Measurements from ENCODE around the gene MAGEA11.
"Not testable (repeated sequence)": the region's sequence is repeated elsewhere in the genome, so short reads cannot be mapped to it uniquely, and the experiment has no call there.

Gene MAGEA11

GRCh38 chrX:149711545-149712236, at the start of gene MAGEA11:
Gene MAGEA11, plus strand, starts transcription at chrX:149712060. Its CDS starts 1,100 bp downstream, at chrX:149713160.
- TF ChIP-seq, protein P1, sequence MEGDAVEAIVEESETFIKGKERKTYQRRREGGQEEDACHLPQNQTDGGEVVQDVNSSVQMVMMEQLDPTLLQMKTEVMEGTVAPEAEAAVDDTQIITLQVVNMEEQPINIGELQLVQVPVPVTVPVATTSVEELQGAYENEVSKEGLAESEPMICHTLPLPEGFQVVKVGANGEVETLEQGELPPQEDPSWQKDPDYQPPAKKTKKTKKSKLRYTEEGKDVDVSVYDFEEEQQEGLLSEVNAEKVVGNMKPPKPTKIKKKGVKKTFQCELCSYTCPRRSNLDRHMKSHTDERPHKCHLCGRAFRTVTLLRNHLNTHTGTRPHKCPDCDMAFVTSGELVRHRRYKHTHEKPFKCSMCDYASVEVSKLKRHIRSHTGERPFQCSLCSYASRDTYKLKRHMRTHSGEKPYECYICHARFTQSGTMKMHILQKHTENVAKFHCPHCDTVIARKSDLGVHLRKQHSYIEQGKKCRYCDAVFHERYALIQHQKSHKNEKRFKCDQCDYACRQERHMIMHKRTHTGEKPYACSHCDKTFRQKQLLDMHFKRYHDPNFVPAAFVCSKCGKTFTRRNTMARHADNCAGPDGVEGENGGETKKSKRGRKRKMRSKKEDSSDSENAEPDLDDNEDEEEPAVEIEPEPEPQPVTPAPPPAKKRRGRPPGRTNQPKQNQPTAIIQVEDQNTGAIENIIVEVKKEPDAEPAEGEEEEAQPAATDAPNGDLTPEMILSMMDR (conservative IDR thresholded peaks at IDR 0.05; ENCODE audit: control insufficient read depth, insufficient read depth, low read depth, low read length), result no peak
- DNase-seq (ENCODE audit: low read depth), result no peak
- H3K4me3 ChIP-seq (ENCODE audit: control insufficient read depth, low read depth, low read length), result no peak within 1 kb of the TSS

GRCh38 chrX:149675088-149675487, 36.8 kb upstream of the MAGEA11 start:
- not testable (repeated sequence) for DNase-seq (ENCODE audit: low read depth); H3K4me3 ChIP-seq (ENCODE audit: control insufficient read depth, low read depth, low read length)

DNA sequence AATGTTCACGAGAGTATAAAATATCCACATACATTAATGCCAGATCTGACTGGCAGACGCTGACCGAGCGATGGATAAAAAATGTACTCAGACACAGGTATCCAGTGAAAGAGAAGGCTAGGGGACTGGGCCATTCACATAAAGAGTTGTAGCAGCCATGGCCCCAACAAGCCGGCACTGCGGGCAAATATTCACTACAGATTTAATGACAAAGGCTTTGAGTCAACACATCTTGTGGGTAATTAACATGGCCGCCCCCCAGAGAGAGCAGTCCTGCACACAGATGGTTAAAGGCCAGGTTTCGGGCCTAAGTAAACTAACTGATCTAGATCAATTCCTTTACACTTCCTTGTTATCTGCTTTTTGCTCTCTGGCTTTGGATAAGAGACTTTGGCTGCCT, 36.3 kb upstream of the MAGEA11 start:
- not testable (repeated sequence) for DNase-seq (ENCODE audit: low read depth); H3K4me3 ChIP-seq (ENCODE audit: control insufficient read depth, low read depth, low read length)

DNA sequence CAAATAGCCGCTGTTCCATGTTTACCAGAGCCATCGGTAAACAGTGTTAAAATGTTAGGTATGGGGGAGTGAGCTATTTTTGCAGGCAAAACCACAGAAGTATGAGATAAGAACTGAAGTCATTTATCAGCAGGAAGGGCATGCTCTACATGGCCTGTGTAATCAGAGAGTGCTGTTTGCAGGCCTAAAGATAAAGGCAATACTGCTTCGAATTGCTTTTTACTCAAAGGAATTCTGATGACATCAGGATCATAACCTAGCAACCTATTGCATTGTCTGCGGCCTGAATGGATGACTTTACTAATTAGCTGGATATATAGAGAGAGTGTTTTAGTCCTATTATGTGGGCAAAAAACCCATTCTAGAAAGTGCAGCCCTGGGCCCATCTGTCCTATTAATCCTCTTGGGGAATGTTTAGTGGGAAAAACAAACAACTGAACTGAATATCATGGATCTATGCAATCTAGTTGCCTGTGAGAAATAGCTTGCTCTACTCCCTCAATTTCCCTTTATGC, 32.6 kb upstream of the MAGEA11 start:
- DNase-seq (ENCODE audit: low read depth); H3K4me3 ChIP-seq (ENCODE audit: control insufficient read depth, low read depth, low read length): not testable (repeated sequence)

DNA sequence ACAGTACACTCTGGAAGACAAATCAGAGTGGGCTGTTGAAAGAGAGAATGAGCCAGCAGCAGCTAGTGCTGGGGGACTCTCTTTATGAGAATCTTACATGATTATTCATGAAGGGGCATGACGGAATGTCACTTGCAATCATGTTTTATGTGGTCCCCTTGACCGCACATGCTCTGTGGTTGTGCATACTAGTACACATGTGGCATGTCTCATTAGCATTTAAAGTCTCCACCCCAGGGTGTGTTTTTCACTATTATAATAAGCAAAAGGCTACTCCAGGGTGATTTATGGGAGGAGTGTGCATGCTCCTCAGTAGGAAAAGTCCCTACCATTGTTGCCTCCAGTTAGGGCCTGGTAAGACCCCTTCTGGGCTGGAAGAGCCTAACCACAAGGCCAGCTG, 30.7 kb upstream of the MAGEA11 start:
- H3K4me3 ChIP-seq (ENCODE audit: control insufficient read depth, low read depth, low read length), result no peak overlapping the region
- TF ChIP-seq, protein P1 (conservative IDR thresholded peaks at IDR 0.05; ENCODE audit: control insufficient read depth, insufficient read depth, low read depth, low read length), result no peak
- DNase-seq (ENCODE audit: low read depth), result no peak

- TF ChIP-seq, protein P1 (conservative IDR thresholded peaks at IDR 0.05; ENCODE audit: control insufficient read depth, insufficient read depth, low read depth, low read length), result no peak
- DNase-seq (ENCODE audit: low read depth), result no peak
- H3K4me3 ChIP-seq (ENCODE audit: control insufficient read depth, low read depth, low read length), result no peak overlapping the region
Observed at GRCh38 chrX:149682031-149682430, 29.8 kb upstream of the MAGEA11 start.

DNA sequence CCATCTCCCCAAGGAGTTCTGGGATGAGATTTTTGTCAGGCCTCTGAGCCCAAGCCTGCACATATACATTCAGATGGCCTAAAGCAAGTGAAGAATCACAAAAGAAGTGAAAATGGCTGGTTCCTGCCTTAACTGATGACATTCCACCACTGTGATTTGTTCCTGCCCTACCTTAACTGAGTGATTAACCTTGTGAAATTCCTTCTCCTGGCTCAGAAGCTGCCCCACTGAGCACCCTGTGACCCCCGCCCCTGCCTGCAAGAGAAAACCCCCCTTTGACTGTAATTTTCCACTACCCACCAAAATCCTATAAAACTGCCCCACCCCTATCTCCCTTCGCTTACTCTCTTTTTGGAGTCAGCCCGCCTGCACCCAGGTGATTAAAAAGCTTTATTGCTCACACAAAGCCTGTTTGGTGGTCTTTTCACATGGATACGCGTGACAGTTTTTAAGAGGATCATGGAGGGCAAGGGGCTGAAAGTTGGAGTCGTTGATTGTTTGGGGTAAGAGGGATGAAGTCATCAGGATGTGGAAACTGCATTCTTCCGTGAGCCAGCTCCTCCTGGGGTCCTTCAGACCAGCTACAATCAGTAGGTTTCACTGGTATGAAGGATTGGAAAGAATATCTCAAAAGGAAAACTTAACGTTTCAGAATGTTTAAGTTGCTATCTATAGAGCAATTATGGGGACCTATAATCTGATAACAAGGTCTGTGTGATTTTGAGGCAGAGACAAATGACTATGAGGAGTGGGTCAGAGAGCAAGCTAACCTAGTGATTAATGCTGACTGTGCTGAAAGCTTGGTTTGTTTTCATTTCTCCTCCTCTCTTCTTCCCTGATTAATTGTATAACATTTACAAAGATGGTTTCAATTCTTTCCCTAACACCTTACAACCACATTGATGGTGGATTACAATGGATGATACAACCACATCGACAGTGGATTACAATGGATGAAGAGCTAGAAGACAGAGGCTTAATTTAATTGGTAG, 28.6 kb upstream of the MAGEA11 start:
- H3K4me3 ChIP-seq (ENCODE audit: control insufficient read depth, low read depth, low read length), result no peak overlapping the region
- TF ChIP-seq, protein P1 (conservative IDR thresholded peaks at IDR 0.05; ENCODE audit: control insufficient read depth, insufficient read depth, low read depth, low read length), result no peak
- no peak for DNase-seq (ENCODE audit: low read depth)

Data from fibroblast of mammary gland (primary cell).